ENCODE data around the gene SHOC1.

DNA sequence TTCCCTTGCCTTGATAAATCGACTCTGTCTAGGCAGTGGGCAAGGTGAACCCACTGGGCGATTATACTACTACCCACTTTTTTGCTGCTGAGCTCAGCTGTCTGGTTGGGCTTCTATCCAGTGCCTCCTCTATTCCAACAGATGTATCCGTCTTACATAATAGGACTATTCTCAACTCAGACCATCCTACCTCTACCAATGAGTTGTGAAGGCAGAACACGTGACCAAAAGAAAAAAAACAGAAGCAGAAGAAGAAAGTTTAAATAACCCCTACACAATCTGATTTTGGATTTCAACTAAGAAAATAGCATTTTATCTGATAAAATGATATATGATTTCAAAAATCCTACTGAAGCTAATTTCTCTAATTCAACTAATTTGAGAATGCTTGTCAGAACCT, 16.2 kb upstream of the SHOC1 start:
- TF ChIP-seq, protein P1, sequence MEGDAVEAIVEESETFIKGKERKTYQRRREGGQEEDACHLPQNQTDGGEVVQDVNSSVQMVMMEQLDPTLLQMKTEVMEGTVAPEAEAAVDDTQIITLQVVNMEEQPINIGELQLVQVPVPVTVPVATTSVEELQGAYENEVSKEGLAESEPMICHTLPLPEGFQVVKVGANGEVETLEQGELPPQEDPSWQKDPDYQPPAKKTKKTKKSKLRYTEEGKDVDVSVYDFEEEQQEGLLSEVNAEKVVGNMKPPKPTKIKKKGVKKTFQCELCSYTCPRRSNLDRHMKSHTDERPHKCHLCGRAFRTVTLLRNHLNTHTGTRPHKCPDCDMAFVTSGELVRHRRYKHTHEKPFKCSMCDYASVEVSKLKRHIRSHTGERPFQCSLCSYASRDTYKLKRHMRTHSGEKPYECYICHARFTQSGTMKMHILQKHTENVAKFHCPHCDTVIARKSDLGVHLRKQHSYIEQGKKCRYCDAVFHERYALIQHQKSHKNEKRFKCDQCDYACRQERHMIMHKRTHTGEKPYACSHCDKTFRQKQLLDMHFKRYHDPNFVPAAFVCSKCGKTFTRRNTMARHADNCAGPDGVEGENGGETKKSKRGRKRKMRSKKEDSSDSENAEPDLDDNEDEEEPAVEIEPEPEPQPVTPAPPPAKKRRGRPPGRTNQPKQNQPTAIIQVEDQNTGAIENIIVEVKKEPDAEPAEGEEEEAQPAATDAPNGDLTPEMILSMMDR (IDR thresholded peaks at IDR 0.05) = no peak
- no peak for TF ChIP-seq POLR2A (IDR thresholded peaks at IDR 0.05)
- TF ChIP-seq EP300 (IDR thresholded peaks at IDR 0.05) = no peak

All from ovary (tissue), 3 donors.